ENCODE measurements around the gene DHX32. TPM values are rescaled to one million over a fixed set of nuclear protein-coding genes. Genes with fewer than 3 reads are reported as not detected.
"Not testable (repeated sequence)": the region's sequence is repeated elsewhere in the genome, so short reads cannot be mapped to it uniquely, and the experiment has no call there.

DHX32 gene, protein sequence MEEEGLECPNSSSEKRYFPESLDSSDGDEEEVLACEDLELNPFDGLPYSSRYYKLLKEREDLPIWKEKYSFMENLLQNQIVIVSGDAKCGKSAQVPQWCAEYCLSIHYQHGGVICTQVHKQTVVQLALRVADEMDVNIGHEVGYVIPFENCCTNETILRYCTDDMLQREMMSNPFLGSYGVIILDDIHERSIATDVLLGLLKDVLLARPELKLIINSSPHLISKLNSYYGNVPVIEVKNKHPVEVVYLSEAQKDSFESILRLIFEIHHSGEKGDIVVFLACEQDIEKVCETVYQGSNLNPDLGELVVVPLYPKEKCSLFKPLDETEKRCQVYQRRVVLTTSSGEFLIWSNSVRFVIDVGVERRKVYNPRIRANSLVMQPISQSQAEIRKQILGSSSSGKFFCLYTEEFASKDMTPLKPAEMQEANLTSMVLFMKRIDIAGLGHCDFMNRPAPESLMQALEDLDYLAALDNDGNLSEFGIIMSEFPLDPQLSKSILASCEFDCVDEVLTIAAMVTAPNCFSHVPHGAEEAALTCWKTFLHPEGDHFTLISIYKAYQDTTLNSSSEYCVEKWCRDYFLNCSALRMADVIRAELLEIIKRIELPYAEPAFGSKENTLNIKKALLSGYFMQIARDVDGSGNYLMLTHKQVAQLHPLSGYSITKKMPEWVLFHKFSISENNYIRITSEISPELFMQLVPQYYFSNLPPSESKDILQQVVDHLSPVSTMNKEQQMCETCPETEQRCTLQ
- polyA plus RNA-seq: 10 to 100 TPM; 26.1 to 30.5 TPM

DNA sequence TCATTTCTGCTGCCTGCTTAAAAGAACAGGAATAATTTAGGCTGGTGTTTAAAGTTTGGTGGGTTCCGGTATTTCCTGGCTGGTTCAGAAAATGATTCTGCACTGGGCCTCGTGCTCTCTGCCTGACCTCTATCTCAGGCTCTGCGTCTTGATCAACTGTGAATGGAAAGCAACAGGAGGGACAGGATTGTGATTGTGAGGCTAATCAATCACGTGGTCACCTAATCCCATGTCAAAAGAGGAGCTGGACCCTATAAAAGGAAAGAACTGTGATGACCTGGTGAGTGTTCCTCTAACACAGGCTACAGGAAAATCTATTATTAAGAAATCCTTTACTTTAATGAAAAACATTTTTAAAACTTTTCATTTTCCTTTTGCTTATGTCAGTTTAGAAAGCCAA lies at the start of gene DHX32:
DHX32 (minus strand) TSS at position 101 of the 400 bp plus-strand sequence. CDS start 468 bp downstream, outside the sequence.
- peaks cover 0 to 2% of the 10 kb centered on the region in 2 donors for H3K9me3 ChIP-seq (ENCODE audit: control insufficient read depth in 2 of 2, insufficient read depth in 1 of 2, low read depth in 1 of 2, low read length in 1 of 2)
- WGBS, 2 donors: 73 to 74% methylated on average over 4 of the region's 4 CpGs
- no peak within 1 kb of the TSS for H3K27ac ChIP-seq (ENCODE audit: low read depth in 2 of 2, low read length in 1 of 2)
- H3K36me3 ChIP-seq (ENCODE audit: control insufficient read depth in 2 of 2, insufficient read depth in 2 of 2, low read length in 1 of 2): no peaks in the 10 kb centered on the region
- no peak within 1 kb of the TSS for H3K4me3 ChIP-seq (ENCODE audit: low read depth in 1 of 2, low read length in 2 of 2)
- no peaks in the 10 kb centered on the region for H3K27me3 ChIP-seq (ENCODE audit: control insufficient read depth in 1 of 2, insufficient read depth in 2 of 2, low read length in 2 of 2)
- peaks cover 0 to 3% of the 10 kb centered on the region in 2 donors for H3K4me1 ChIP-seq (ENCODE audit: control insufficient read depth in 2 of 2, insufficient read depth in 2 of 2, low read length in 1 of 2)

DNA sequence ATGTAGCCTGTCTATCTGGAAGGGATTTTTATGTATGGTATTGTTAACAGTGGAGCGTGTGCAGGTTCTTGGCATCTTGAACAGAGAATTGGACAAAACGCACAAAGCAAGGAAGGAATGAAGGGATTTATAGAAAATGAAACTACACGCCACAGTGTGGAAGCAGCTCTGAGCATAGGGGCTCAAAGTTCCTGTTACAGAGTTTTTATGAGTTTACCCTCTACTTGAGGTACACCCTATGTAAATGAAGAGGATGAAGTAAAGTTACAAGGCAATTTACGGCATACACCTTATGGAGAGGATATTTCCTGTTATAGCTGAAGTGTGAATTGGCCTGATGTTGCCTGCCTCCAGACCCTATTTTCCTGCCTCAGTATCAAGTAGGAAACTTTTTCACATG lies 48.5 kb upstream of the DHX32 start:
- 83 to 94% methylated on average over 4 of the region's 4 CpGs for WGBS, 2 donors
- no peaks in the 10 kb centered on the region for H3K27me3 ChIP-seq (ENCODE audit: control insufficient read depth in 1 of 2, insufficient read depth in 2 of 2, low read length in 2 of 2)
- no peak overlapping the region for H3K4me3 ChIP-seq (ENCODE audit: low read depth in 1 of 2, low read length in 2 of 2)
- H3K4me1 ChIP-seq (ENCODE audit: control insufficient read depth in 2 of 2, insufficient read depth in 2 of 2, low read length in 1 of 2): no peaks in the 10 kb centered on the region
- H3K27ac ChIP-seq (ENCODE audit: low read depth in 2 of 2, low read length in 1 of 2): no peak overlapping the region
- H3K36me3 ChIP-seq (ENCODE audit: control insufficient read depth in 2 of 2, insufficient read depth in 2 of 2, low read length in 1 of 2): no peaks in the 10 kb centered on the region
- H3K9me3 ChIP-seq (ENCODE audit: control insufficient read depth in 2 of 2, insufficient read depth in 1 of 2, low read depth in 1 of 2, low read length in 1 of 2): no peaks in the 10 kb centered on the region

DNA sequence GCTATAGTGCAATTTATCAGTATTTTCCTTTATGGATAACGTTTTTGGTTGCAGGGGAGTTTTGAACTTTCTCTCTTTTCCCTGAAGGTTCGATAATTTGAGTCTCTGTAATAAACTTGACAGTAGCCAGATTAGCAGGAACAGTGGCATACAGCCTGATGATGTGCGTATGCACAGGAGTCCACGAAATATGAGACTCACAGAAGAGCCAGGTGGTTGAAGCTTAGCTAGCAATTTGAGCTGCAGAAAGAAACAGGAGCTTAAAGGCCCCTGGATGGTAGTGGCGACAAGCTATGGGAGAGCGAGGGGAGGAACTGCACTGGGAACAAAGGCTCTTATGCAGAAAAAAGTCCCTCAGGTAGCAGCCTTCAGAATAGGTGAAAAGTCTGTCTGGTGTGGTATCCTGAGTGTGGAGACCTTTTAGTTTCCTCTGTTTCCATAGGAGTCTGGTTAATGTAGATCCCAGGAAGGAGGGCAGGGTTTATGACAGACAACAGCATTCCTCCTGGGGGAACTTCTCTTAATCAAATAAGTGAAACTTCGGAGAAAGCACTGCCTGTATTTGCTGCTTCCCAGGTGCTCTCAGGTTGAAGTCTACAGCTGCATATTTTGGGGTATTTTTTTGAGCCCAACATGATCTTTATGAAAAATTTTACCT lies 48.0 kb upstream of the DHX32 start:
- 81 to 86% methylated on average over 7 of the region's 7 CpGs for WGBS, 2 donors
- H3K4me3 ChIP-seq (ENCODE audit: low read depth in 1 of 2, low read length in 2 of 2): no peak overlapping the region
- no peaks in the 10 kb centered on the region for H3K36me3 ChIP-seq (ENCODE audit: control insufficient read depth in 2 of 2, insufficient read depth in 2 of 2, low read length in 1 of 2)
- H3K27me3 ChIP-seq (ENCODE audit: control insufficient read depth in 1 of 2, insufficient read depth in 2 of 2, low read length in 2 of 2): no peaks in the 10 kb centered on the region
- H3K27ac ChIP-seq (ENCODE audit: low read depth in 2 of 2, low read length in 1 of 2): no peak overlapping the region
- no peaks in the 10 kb centered on the region for H3K4me1 ChIP-seq (ENCODE audit: control insufficient read depth in 2 of 2, insufficient read depth in 2 of 2, low read length in 1 of 2)
- no peaks in the 10 kb centered on the region for H3K9me3 ChIP-seq (ENCODE audit: control insufficient read depth in 2 of 2, insufficient read depth in 1 of 2, low read depth in 1 of 2, low read length in 1 of 2)

DNA sequence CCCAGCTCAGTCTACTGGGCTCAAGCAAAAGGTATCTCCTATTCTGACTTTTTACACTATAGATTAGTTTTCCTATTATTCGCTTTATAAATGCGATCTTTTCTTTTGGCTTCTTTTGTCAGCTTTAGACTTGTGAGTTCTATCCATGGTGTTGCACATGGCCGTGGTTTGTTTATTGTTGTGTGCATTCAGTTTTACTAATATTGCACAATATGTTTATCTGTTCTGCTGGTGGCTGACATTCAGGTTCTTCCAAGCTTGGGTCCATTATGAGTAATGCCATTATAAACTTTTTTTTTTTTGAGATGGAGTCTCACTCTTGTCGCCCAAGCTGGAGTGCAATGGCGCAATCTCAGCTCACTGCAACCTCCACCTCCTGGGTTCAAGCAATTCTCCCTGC lies 46.2 kb upstream of the DHX32 start:
- not testable (repeated sequence) for H3K36me3 ChIP-seq (ENCODE audit: control insufficient read depth in 2 of 2, insufficient read depth in 2 of 2, low read length in 1 of 2); H3K27me3 ChIP-seq (ENCODE audit: control insufficient read depth in 1 of 2, insufficient read depth in 2 of 2, low read length in 2 of 2); H3K4me3 ChIP-seq (ENCODE audit: low read depth in 1 of 2, low read length in 2 of 2); H3K9me3 ChIP-seq (ENCODE audit: control insufficient read depth in 2 of 2, insufficient read depth in 1 of 2, low read depth in 1 of 2, low read length in 1 of 2); H3K27ac ChIP-seq (ENCODE audit: low read depth in 2 of 2, low read length in 1 of 2); H3K4me1 ChIP-seq (ENCODE audit: control insufficient read depth in 2 of 2, insufficient read depth in 2 of 2, low read length in 1 of 2)
- 81 to 83% methylated on average over 5 of the region's 5 CpGs for WGBS, 2 donors

DNA sequence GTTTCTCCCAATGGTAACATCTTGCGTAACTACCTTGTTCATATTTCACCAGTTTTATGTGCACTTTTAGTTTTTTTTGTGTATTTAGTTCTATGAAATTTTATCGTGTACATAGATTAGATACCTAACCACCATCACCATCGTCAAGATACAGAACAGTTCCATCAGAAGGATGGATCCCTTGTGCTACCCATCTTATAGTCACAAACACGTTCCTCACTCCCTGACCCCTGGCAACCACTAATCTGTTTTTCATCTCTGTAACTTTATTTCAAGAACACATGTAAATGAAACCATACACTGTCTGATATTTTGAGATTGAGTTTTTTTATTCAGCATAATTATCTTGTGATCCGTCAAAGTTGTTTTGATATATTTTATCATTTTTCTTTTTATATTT lies 45.2 kb upstream of the DHX32 start:
- Histone ChIP-seq H3K9me3 (ENCODE audit: control insufficient read depth in 2 of 2, insufficient read depth in 1 of 2, low read depth in 1 of 2, low read length in 1 of 2) (no peaks in the 10 kb centered on the region), H3K27me3 (ENCODE audit: control insufficient read depth in 1 of 2, insufficient read depth in 2 of 2, low read length in 2 of 2) (no peaks in the 10 kb centered on the region), H3K27ac (ENCODE audit: low read depth in 2 of 2, low read length in 1 of 2) (no peak overlapping the region), H3K4me1 (ENCODE audit: control insufficient read depth in 2 of 2, insufficient read depth in 2 of 2, low read length in 1 of 2) (no peaks in the 10 kb centered on the region), H3K4me3 (ENCODE audit: low read depth in 1 of 2, low read length in 2 of 2) (no peak overlapping the region), H3K36me3 (ENCODE audit: control insufficient read depth in 2 of 2, insufficient read depth in 2 of 2, low read length in 1 of 2) (no peaks in the 10 kb centered on the region)
- 58 to 61% methylated on average over 5 of the region's 5 CpGs for WGBS, 2 donors

DNA sequence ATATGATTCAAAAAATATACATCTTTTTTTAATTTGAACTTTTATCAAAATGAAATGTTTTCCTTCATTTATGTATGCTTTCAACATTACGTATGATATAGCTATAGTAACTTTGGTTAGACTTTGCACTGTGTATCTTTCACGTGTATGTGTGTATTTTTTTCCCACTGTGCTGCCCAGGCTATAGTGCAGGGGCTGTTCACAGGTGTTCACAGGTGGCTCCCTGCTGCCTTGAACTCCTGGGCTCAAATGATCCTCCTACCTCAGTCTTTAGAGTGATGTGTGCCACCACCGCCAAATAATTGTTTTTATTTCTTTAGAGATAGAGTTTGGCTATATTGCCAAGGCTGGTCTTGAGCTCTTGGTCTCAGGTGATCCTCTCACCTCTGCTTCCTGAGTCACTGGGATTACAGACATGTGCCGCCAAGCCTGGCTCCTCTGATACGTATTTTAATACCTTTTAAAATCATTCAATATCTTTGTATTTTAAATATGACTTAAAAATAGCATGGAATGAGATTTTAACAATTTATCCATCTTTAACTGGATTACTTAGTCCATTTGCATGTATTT lies 44.3 kb upstream of the DHX32 start:
- Histone ChIP-seq H3K27me3 (ENCODE audit: control insufficient read depth in 1 of 2, insufficient read depth in 2 of 2, low read length in 2 of 2) (no peaks in the 10 kb centered on the region), H3K4me1 (ENCODE audit: control insufficient read depth in 2 of 2, insufficient read depth in 2 of 2, low read length in 1 of 2) (no peaks in the 10 kb centered on the region), H3K36me3 (ENCODE audit: control insufficient read depth in 2 of 2, insufficient read depth in 2 of 2, low read length in 1 of 2) (no peaks in the 10 kb centered on the region), H3K9me3 (ENCODE audit: control insufficient read depth in 2 of 2, insufficient read depth in 1 of 2, low read depth in 1 of 2, low read length in 1 of 2) (no peaks in the 10 kb centered on the region), H3K4me3 (ENCODE audit: low read depth in 1 of 2, low read length in 2 of 2) (no peak overlapping the region), H3K27ac (ENCODE audit: low read depth in 2 of 2, low read length in 1 of 2) (no peak overlapping the region)
- WGBS, 2 donors: 49 to 73% methylated on average over 5 of the region's 5 CpGs

DNA sequence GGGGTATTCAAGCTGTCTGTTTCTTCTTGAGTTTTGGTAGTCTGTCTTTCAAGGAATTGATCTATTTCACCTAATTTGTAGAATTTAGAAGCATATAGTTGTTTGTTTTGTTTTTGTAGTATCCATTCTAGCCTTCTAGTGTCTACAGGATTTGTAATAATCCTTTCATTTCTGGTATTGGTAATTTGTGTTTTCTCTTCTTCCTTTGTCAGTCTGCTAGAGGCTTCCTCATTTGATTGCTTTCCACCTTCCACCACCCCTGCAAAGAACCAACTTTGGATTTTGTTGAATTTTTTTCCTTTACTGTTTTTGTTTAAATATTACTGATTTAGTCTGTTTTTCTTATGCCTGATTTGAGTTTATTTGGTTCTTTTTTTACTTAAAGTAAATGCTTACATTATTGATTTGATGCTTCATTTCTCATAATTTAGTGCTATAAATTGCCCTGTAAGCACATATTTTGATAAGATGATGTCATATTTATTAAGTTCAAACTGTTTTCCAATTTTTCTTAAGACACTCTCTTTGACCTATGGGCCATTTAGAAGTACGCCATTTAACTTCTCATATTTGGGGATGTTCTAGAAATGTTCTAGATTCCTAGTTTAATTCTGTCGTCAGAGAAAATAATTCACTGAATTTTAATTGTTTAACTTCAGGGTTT lies 40.7 kb upstream of the DHX32 start:
- H3K36me3 ChIP-seq (ENCODE audit: control insufficient read depth in 2 of 2, insufficient read depth in 2 of 2, low read length in 1 of 2); H3K4me3 ChIP-seq (ENCODE audit: low read depth in 1 of 2, low read length in 2 of 2); H3K27ac ChIP-seq (ENCODE audit: low read depth in 2 of 2, low read length in 1 of 2); H3K9me3 ChIP-seq (ENCODE audit: control insufficient read depth in 2 of 2, insufficient read depth in 1 of 2, low read depth in 1 of 2, low read length in 1 of 2); H3K27me3 ChIP-seq (ENCODE audit: control insufficient read depth in 1 of 2, insufficient read depth in 2 of 2, low read length in 2 of 2); H3K4me1 ChIP-seq (ENCODE audit: control insufficient read depth in 2 of 2, insufficient read depth in 2 of 2, low read length in 1 of 2): not testable (repeated sequence)
- 89% methylated on average over 2 of the region's 2 CpGs for WGBS, 2 donors

DNA sequence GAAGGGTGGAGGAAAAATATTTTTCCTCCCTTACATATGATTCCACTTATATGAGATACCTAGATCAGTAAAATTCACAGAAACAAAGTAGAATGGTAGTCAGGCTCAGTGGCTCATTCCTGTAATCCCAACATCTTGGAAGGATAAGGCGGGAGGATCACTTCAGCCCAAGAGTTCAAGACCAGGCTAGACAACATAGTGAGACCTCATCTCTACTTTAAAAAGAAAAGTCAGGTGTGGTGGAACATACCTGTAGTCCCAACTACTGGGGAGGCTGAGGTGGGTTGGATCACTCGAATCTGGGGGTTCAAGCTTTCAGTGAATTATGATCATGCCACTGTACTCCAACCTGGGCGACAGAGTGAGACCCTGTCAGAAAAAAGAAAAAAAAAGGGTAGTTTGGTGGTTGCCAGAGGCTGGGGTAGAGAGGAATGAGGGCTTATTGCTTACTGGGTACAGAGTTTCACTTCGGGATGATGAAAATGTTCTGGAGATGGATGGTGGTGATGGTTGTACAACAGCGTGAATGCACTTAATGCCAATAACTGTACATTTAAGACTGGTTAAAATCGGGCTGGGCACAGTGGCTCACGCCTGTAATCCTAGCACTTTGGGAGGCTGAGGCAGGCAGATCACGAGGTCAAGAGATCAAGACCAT lies 36.7 kb upstream of the DHX32 start:
- H3K27ac ChIP-seq (ENCODE audit: low read depth in 2 of 2, low read length in 1 of 2); H3K4me3 ChIP-seq (ENCODE audit: low read depth in 1 of 2, low read length in 2 of 2); H3K36me3 ChIP-seq (ENCODE audit: control insufficient read depth in 2 of 2, insufficient read depth in 2 of 2, low read length in 1 of 2); H3K27me3 ChIP-seq (ENCODE audit: control insufficient read depth in 1 of 2, insufficient read depth in 2 of 2, low read length in 2 of 2); H3K4me1 ChIP-seq (ENCODE audit: control insufficient read depth in 2 of 2, insufficient read depth in 2 of 2, low read length in 1 of 2); H3K9me3 ChIP-seq (ENCODE audit: control insufficient read depth in 2 of 2, insufficient read depth in 1 of 2, low read depth in 1 of 2, low read length in 1 of 2): not testable (repeated sequence)
- WGBS, 2 donors: 88 to 90% methylated on average over 8 of the region's 8 CpGs

DNA sequence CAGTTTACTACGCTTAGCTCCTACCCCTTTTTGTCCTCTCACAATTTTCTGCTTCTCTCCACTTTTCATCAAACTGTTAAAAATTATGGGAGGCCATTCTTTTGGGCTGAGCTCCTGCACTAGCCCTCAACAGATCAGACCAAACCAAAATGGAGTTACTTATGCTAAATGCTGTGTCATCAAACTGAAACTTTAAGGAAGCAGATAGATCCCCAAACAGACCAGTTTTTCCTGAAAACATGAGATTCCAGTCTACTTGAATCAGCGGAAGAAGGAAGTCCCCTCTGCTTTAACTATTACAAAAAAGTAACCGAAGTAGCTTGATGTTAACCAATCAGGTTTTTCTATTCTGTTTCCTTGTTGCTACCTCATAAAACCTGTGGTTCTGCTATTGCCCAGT lies 35.9 kb upstream of the DHX32 start:
- no peaks in the 10 kb centered on the region for H3K9me3 ChIP-seq (ENCODE audit: control insufficient read depth in 2 of 2, insufficient read depth in 1 of 2, low read depth in 1 of 2, low read length in 1 of 2)
- no peak overlapping the region for H3K27ac ChIP-seq (ENCODE audit: low read depth in 2 of 2, low read length in 1 of 2)
- H3K36me3 ChIP-seq (ENCODE audit: control insufficient read depth in 2 of 2, insufficient read depth in 2 of 2, low read length in 1 of 2): no peaks in the 10 kb centered on the region
- H3K27me3 ChIP-seq (ENCODE audit: control insufficient read depth in 1 of 2, insufficient read depth in 2 of 2, low read length in 2 of 2): no peaks in the 10 kb centered on the region
- 66 to 72% methylated on average over 3 of the region's 3 CpGs for WGBS, 2 donors
- no peak overlapping the region for H3K4me3 ChIP-seq (ENCODE audit: low read depth in 1 of 2, low read length in 2 of 2)
- H3K4me1 ChIP-seq (ENCODE audit: control insufficient read depth in 2 of 2, insufficient read depth in 2 of 2, low read length in 1 of 2): no peaks in the 10 kb centered on the region

All from esophagus (tissue), 2 donors.